HS-5 (cell line): ENCODE results near the gene FKBP14.
"Not testable (repeated sequence)": the region's sequence is repeated elsewhere in the genome, so short reads cannot be mapped to it uniquely, and the experiment has no call there.

Experiments used
- DNase-seq: peaks from one replicate; pipeline ENCODE4 v3.0.0-alpha.2; 2012; ENCODE audit warnings: low read depth

FKBP14 gene

GRCh38 chr7:30026229-30027064 lies at the start of gene FKBP14:
FKBP14 (minus strand) TSS chr7:30026702; CDS start chr7:30026508, 194 bp downstream.
- peak; percentile 99 for DNase-seq

- peak; percentile 40 for DNase-seq
Measured at GRCh38 chr7:30074422-30075030, 48.0 kb upstream of the FKBP14 start.

- no peak for DNase-seq
Measured at GRCh38 chr7:30072735-30073134, 46.2 kb upstream of the FKBP14 start.

- DNase-seq, result no peak
Measured at GRCh38 chr7:30070052-30070451, 43.5 kb upstream of the FKBP14 start.

GRCh38 chr7:30069096-30069867 lies 42.8 kb upstream of the FKBP14 start:
- no peak for DNase-seq

- DNase-seq, result peak; percentile 96
Measured at GRCh38 chr7:30068117-30068516, 41.6 kb upstream of the FKBP14 start.

- no peak for DNase-seq
Measured at GRCh38 chr7:30066687-30067086, 40.2 kb upstream of the FKBP14 start.

GRCh38 chr7:30065746-30066145 lies 39.2 kb upstream of the FKBP14 start:
- no peak for DNase-seq

GRCh38 chr7:30062587-30062986 lies 36.1 kb upstream of the FKBP14 start:
- DNase-seq, result no peak

GRCh38 chr7:30061786-30062185 lies 35.3 kb upstream of the FKBP14 start:
- DNase-seq, result not testable (repeated sequence)

- DNase-seq, result no peak
Measured at GRCh38 chr7:30057741-30058140, 31.2 kb upstream of the FKBP14 start.

GRCh38 chr7:30053068-30053467 lies 26.6 kb upstream of the FKBP14 start:
- no peak for DNase-seq

GRCh38 chr7:30049173-30049572 lies 22.7 kb upstream of the FKBP14 start:
- DNase-seq, result no peak

- no peak for DNase-seq
Measured at GRCh38 chr7:30048582-30048981, 22.1 kb upstream of the FKBP14 start.

- no peak for DNase-seq
Measured at GRCh38 chr7:30047124-30047523, 20.6 kb upstream of the FKBP14 start.

GRCh38 chr7:30046127-30046770 lies 19.7 kb upstream of the FKBP14 start:
- DNase-seq, result no peak

GRCh38 chr7:30041526-30042269 lies 15.2 kb upstream of the FKBP14 start:
- DNase-seq, result no peak

GRCh38 chr7:30040938-30041337 lies 14.4 kb upstream of the FKBP14 start:
- no peak for DNase-seq

- no peak for DNase-seq
Measured at GRCh38 chr7:30038196-30038980, 11.9 kb upstream of the FKBP14 start.

- no peak for DNase-seq
Measured at GRCh38 chr7:30036220-30036619, 9.7 kb upstream of the FKBP14 start.

GRCh38 chr7:30034501-30034900 lies 8.0 kb upstream of the FKBP14 start:
- no peak for DNase-seq
